Stimulated activated naive B cell treated with anti-CD40 and anti-IgM and Interleukin-4, amounts not matched to agents 10 μg/mL and 1 μg/mL and 100 μg/mL, for 72 hours (primary cell): ENCODE measurements around the gene SERPIND1.

ENCODE experiments used
- ATAC-seq, 2 donors: fragments of 150-1000 bp; cut with Tn5 transposase; replicated peaks; 2 replicates each; pipeline ENCODE4 v1.10.0; 2021; ENCODE audit warnings: moderate library complexity in 1 of 2
- DNase-seq: peaks from one replicate; pipeline ENCODE4 v3.0.0; 2021
- H3K27ac Mint-ChIP-seq: one replicate; pipeline ENCODE4 v1.8.0; 2022; ENCODE audit warnings: mild to moderate bottlenecking, mixed read lengths
- H3K27me3 Mint-ChIP-seq, 2 donors: one replicate each; pipeline ENCODE4 v1.8.0; 2022; ENCODE audit warnings: mixed read lengths in 2 of 2
- H3K36me3 Mint-ChIP-seq, 2 donors: one replicate each; pipeline ENCODE4 v1.8.0; 2022; ENCODE audit warnings: mixed read lengths in 2 of 2, mild to moderate bottlenecking in 1 of 2
- H3K4me1 Mint-ChIP-seq, 2 donors: one replicate each; pipeline ENCODE4 v1.8.0; 2022; ENCODE audit warnings: mixed read lengths in 2 of 2, mild to moderate bottlenecking in 1 of 2
- H3K4me3 Mint-ChIP-seq, 2 donors: one replicate each; pipeline ENCODE4 v1.8.0; 2022; ENCODE audit warnings: mild to moderate bottlenecking in 2 of 2, mixed read lengths in 2 of 2, moderate library complexity in 1 of 2
- H3K9me3 Mint-ChIP-seq, 2 donors: one replicate each; pipeline ENCODE4 v1.8.0; 2022; ENCODE audit warnings: mixed read lengths in 2 of 2, mild to moderate bottlenecking in 1 of 2

The SERPIND1 gene

DNA sequence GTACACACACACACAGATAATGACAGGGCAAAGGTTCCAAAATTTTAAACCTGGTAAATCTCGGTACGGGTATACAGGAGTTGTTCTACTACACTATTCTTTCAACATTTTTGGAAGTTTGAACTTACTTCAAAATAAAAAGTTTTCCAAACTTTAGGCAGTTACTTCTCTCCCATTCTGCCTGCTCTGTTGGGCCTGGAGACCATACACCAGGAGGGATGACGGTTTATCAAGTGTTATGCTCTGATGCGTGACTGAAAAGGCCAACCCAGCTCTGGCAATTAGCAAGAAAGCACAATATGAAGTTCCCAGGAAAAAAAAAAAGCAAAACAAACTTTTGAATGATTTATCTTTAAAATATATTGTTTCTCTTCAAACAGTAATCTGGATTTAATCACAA lies 969 bp downstream of the SERPIND1 start:
- DNase-seq (no peak), ATAC-seq (no peak)
- no peaks in the 10 kb centered on the region for H3K9me3 Mint-ChIP-seq
- H3K36me3 Mint-ChIP-seq = peaks cover 30 to 43% of the 10 kb centered on the region in 2 donors
- peaks cover 0 to 2% of the 10 kb centered on the region in 2 donors for H3K4me1 Mint-ChIP-seq
- no peaks in the 10 kb centered on the region for H3K27me3 Mint-ChIP-seq
- H3K4me3 Mint-ChIP-seq = no peak overlapping the region
- H3K27ac Mint-ChIP-seq = no peak overlapping the region

DNA sequence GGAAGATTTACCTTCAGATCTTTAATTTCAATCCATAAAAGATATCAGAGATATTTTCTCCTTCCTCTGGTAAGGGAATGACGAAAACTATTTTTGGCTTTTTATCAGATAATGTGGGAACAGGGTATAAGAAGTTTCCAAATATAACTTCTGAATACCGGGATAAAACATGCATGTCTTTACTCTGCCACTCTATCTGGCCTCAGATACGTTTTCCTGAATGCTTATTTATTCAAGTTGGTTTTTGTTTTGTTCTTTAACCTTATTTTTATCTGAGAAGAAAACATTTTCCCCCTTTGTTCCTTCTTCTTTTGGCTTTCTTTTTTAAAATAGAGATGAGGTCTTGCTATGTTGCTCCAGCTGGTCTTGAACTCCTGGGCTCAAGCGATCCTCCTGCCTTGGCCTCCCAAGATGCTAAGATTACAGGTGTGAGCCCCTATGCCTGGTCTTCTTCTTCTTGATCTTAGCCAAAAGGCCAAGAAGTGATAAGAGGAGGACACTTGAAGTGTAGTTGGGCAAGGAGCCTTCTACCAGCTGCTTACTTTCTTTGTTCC lies 1.5 kb downstream of the SERPIND1 start:
- no peaks in the 10 kb centered on the region for H3K4me1 Mint-ChIP-seq
- H3K27me3 Mint-ChIP-seq = no peaks in the 10 kb centered on the region
- no peak overlapping the region for H3K27ac Mint-ChIP-seq
- no peak for ATAC-seq
- DNase-seq = no peak
- no peak overlapping the region for H3K4me3 Mint-ChIP-seq
- peaks cover 28 to 42% of the 10 kb centered on the region in 2 donors for H3K36me3 Mint-ChIP-seq
- no peaks in the 10 kb centered on the region for H3K9me3 Mint-ChIP-seq

DNA sequence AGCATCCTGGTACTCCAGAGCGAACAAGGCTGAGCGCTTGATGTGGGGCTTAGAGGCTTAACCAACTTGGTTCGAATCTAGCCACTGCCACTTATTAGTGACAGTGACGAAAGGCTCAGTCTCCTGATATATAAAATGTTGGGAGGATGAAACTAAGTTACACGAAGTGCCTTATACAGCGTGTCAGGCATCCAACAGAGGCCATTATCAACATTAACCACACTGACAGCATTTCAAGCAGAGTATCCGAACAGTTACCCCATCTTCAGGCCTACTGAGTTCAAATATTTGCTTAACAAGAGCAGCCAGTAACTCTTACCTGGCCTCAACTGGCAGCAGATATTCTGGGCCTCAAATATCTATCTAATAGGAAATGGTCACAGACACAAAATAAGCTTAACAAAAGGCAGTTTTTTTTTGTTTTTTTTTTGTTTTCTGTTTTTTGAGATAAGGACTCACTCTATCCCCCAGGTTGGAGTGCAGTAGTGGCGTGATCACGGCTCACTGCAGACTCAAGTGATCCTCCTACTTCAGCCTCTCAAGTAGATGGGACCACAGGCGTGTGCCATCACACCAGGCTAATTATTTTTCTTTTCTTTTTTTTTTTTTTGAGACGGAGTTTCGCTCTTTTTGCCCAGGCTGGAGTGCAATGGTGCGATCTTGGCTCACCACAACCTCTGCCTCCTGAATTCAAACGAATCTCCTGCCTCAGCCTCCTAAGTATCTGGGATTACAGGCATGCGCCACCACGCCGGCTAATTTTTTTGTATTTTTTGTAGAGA lies 2.9 kb downstream of the SERPIND1 start:
- DNase-seq (no peak), ATAC-seq (no peak)
- H3K27me3 Mint-ChIP-seq = no peaks in the 10 kb centered on the region
- H3K4me3 Mint-ChIP-seq = no peak overlapping the region
- peaks cover 31 to 34% of the 10 kb centered on the region in 2 donors for H3K36me3 Mint-ChIP-seq
- no peaks in the 10 kb centered on the region for H3K9me3 Mint-ChIP-seq
- no peaks in the 10 kb centered on the region for H3K4me1 Mint-ChIP-seq
- no peak overlapping the region for H3K27ac Mint-ChIP-seq

DNA sequence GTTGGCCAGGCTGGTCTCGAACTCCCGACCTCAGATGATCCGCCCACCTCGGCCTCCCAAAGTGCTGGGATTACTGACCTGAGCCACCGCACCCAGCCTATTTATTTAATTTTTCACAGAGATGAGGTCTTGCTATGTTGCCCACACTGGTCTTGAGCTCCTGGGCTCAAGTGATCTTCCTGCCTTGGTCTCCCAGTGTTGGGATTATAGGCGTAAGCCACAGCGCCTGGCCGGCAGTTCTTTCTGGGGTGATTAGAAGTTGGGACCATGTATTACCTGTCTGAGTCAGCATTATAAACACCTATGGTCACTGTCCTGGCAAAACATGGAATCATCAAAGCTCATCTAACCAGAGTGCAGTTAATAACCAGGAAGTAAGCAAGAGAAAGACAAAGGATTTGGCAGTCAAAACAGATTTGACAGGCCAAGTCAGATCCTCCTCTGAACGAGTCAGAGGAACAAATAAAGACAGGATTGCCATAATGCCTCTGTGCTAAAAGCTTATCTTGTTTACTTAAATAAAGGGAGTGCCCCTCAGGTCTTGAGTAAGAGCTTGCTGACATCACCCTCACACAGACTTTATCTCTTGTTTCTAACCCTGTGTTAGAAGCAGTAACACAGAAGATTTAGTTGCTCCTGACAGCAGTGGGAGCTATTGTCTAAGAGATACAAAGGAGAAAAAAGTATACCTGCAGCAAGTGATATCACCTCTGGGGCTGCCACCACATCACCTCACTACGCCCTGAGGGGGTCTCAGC lies 3.7 kb downstream of the SERPIND1 start:
- no peaks in the 10 kb centered on the region for H3K4me1 Mint-ChIP-seq
- no peaks in the 10 kb centered on the region for H3K9me3 Mint-ChIP-seq
- ATAC-seq (no peak), DNase-seq (no peak)
- no peak overlapping the region for H3K27ac Mint-ChIP-seq
- peaks cover 31 to 33% of the 10 kb centered on the region in 2 donors for H3K36me3 Mint-ChIP-seq
- H3K4me3 Mint-ChIP-seq = no peak overlapping the region
- H3K27me3 Mint-ChIP-seq = no peaks in the 10 kb centered on the region

DNA sequence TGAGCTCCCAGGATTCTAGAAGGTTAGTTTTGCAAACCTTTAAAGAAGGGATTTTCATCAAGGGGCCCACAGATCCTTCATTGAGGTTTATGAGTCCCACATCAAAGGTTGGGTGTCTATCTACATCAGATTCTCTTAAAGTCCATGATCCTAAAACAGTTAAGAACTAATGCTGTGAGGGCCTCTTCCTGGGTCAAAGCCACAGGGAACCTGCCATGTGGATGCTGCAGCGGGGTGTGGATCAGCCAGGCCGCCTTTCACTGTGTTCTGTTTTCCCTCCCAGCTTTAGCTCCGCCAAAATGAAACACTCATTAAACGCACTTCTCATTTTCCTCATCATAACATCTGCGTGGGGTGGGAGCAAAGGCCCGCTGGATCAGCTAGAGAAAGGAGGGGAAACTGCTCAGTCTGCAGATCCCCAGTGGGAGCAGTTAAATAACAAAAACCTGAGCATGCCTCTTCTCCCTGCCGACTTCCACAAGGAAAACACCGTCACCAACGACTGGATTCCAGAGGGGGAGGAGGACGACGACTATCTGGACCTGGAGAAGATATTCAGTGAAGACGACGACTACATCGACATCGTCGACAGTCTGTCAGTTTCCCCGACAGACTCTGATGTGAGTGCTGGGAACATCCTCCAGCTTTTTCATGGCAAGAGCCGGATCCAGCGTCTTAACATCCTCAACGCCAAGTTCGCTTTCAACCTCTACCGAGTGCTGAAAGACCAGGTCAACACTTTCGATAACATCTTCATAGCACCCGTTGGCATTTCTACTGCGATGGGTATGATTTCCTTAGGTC lies 5.3 kb downstream of the SERPIND1 start:
- Mint-ChIP-seq H3K4me1 (peaks cover 6 to 13% of the 10 kb centered on the region in 2 donors), H3K4me3 (no peak overlapping the region), H3K36me3 (peaks cover 32 to 37% of the 10 kb centered on the region in 2 donors), H3K27ac (no peak overlapping the region), H3K27me3 (no peaks in the 10 kb centered on the region), H3K9me3 (no peaks in the 10 kb centered on the region)
- ATAC-seq (no peak), DNase-seq (no peak)

DNA sequence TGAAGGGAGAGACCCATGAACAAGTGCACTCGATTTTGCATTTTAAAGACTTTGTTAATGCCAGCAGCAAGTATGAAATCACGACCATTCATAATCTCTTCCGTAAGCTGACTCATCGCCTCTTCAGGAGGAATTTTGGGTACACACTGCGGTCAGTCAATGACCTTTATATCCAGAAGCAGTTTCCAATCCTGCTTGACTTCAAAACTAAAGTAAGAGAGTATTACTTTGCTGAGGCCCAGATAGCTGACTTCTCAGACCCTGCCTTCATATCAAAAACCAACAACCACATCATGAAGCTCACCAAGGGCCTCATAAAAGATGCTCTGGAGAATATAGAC lies 5.9 kb downstream of the SERPIND1 start:
- no peak overlapping the region for H3K4me3 Mint-ChIP-seq
- no peak for ATAC-seq
- peaks cover 32 to 34% of the 10 kb centered on the region in 2 donors for H3K36me3 Mint-ChIP-seq
- no peak for DNase-seq
- H3K4me1 Mint-ChIP-seq = peaks cover 6 to 17% of the 10 kb centered on the region in 2 donors
- no peak overlapping the region for H3K27ac Mint-ChIP-seq
- no peaks in the 10 kb centered on the region for H3K27me3 Mint-ChIP-seq
- H3K9me3 Mint-ChIP-seq = no peaks in the 10 kb centered on the region

DNA sequence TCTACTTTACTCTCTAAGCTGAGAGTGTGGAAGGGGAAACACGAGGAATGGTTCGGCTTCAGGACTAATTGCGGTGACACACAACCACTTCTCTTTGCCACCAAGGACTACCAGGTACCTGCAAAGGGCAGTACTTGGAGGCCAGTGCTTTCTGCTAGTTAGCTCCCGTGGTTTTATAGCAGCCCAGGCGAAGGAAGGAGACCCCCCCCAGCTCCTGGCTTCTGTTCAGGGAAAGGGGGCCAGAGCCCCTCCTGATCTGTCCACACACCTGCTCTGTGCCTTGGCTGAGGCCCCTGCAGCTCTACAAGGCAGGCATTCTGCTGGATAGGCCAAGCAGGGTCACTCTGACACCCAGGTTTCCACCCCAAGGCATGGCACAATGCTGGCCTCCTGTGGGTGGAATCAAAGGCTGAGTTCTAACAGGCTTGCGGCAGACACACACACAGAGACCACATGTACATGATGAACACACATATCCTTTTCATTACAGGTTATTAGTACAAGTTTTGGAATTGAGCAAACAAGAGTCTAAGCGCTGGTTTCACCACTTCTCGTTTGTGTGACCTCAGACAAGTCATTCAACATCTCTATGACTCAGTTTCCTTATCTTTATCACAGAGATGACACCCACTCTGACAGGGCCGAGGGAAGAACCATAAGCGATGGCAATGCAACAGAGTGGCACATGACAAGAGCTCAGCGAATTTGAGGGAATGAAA lies 7.5 kb downstream of the SERPIND1 start:
- Mint-ChIP-seq H3K27me3 (no peaks in the 10 kb centered on the region), H3K4me3 (no peak overlapping the region), H3K27ac (no peak overlapping the region), H3K4me1 (peaks cover 6 to 17% of the 10 kb centered on the region in 2 donors), H3K9me3 (no peaks in the 10 kb centered on the region), H3K36me3 (peaks cover 31 to 40% of the 10 kb centered on the region in 2 donors)
- DNase-seq (no peak), ATAC-seq (no peak)

DNA sequence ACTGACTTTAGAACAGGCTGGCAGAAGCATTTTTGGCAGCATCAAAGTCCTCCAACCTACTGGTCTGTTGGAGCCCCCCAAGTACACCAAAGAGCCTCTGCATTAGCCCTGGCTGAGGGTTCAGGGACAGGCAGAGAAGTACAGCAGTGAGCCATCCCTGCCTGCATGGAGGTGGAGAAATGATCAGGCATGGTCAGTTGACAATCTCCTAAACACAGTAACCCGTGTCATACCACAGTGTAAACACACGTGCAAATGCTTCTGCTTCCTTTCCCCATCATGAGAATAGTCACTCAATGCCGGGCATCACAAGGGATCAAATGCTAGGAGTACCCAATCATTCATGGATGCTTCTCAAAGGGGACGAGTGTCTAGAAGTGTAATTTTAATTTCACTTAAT lies 8.2 kb downstream of the SERPIND1 start:
- Mint-ChIP-seq H3K27me3 (no peaks in the 10 kb centered on the region), H3K4me1 (peaks cover 6 to 17% of the 10 kb centered on the region in 2 donors), H3K36me3 (peaks cover 31 to 47% of the 10 kb centered on the region in 2 donors), H3K27ac (no peak overlapping the region), H3K9me3 (no peaks in the 10 kb centered on the region), H3K4me3 (no peak overlapping the region)
- DNase-seq = no peak
- no peak for ATAC-seq

DNA sequence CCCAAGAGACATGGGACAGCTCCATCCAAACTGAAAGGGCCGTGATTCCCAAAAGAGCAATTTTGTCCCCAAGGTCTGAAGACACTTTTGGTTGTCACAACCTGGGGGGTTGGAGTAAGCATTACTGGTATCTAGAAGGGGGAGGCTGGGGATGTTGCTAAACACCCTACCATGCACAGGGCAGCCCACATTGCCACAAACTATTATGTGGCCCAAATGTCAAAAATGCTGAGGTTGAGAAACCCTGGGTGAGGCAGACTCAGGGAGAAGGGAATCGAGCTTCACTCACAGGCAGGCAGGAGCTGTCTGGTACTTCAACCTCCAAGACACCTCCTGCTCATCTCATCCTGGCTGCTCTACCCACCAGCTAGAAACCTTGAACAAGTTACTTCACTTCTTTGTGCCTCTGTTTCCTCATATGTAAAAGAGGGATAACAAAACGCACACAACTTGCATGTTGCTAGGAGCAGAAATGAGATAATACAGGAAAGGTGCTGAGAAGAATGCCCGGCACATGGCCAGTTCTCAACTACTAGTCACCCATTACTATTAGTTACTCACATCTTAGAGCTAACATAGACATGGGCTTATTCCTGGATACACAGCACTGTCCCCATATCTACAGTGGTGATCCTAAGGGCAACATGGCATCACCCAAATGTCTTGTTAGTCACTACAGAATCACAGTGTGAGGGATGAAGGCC lies 8.8 kb downstream of the SERPIND1 start:
- H3K27me3 Mint-ChIP-seq = no peaks in the 10 kb centered on the region
- DNase-seq (no peak), ATAC-seq (no peak)
- H3K4me1 Mint-ChIP-seq = peaks cover 6 to 17% of the 10 kb centered on the region in 2 donors
- H3K27ac Mint-ChIP-seq = peak overlapping the region; percentile 79
- H3K36me3 Mint-ChIP-seq = peaks cover 34 to 50% of the 10 kb centered on the region in 2 donors
- no peaks in the 10 kb centered on the region for H3K9me3 Mint-ChIP-seq
- H3K4me3 Mint-ChIP-seq = no peak overlapping the region

DNA sequence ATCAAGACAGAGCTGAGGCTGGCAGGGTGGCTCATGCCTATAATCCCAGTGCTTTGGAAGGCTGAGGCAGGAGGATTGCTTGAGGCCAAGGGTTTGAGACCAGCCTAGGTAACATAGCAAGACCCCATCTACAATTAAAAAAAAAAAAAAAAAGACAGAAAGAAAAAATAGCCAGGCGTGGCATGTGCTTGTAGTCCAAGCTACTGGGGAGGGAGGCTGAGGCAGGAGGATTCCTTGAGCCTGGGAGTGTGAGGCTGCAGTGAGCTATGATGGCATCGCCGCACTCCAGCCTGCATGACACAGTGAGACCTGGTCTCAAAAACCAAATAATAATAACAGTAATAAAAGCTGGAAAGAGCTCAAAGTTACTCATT lies 9.4 kb downstream of the SERPIND1 start:
- no peaks in the 10 kb centered on the region for H3K9me3 Mint-ChIP-seq
- no peak overlapping the region for H3K4me3 Mint-ChIP-seq
- ATAC-seq = peak in 1 of 2 donors; percentile 4
- peak overlapping the region; percentile 79 for H3K27ac Mint-ChIP-seq
- no peak for DNase-seq
- peaks cover 38 to 54% of the 10 kb centered on the region in 2 donors for H3K36me3 Mint-ChIP-seq
- H3K4me1 Mint-ChIP-seq = peaks cover 8 to 17% of the 10 kb centered on the region in 2 donors
- H3K27me3 Mint-ChIP-seq = no peaks in the 10 kb centered on the region

DNA sequence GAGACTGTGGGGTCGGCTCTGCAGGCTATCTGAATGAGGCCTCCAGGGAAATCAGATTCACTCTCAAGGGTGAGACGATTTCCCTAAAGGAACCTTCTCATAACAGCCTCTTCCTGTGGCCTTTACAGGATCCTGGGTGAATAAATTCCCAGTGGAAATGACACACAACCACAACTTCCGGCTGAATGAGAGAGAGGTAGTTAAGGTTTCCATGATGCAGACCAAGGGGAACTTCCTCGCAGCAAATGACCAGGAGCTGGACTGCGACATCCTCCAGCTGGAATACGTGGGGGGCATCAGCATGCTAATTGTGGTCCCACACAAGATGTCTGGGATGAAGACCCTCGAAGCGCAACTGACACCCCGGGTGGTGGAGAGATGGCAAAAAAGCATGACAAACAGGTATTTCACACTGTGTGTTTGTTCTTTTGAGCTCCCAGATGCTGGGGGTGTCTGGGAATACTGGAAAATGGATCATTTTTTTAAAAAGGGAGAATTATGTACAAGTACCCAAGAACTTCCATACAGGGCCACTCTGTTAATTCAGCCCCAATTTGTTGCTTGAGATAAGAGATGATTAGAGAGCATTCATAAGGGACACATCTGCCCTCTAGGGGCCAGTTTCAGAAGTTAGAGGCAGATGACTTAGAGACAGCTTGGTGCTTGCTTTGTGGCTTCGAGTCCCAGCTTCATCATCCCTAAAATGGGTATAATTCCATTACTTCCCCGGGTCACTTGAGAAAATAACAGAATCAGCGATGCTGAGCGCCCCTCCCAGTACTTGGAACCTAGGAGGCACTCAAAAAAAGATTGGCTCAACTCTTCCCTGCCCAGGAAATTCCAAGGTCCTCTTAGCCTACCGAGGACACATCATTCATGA lies 10.2 kb downstream of the SERPIND1 start:
- peaks cover 8 to 17% of the 10 kb centered on the region in 2 donors for H3K4me1 Mint-ChIP-seq
- DNase-seq (peak; percentile 42), ATAC-seq (peak; percentile 90)
- H3K36me3 Mint-ChIP-seq = peaks cover 35 to 53% of the 10 kb centered on the region in 2 donors
- H3K27me3 Mint-ChIP-seq = no peaks in the 10 kb centered on the region
- H3K9me3 Mint-ChIP-seq = no peaks in the 10 kb centered on the region
- peak overlapping the region; percentile 93 for H3K27ac Mint-ChIP-seq
- peak overlapping the region; percentile 39 to 50 for H3K4me3 Mint-ChIP-seq

DNA sequence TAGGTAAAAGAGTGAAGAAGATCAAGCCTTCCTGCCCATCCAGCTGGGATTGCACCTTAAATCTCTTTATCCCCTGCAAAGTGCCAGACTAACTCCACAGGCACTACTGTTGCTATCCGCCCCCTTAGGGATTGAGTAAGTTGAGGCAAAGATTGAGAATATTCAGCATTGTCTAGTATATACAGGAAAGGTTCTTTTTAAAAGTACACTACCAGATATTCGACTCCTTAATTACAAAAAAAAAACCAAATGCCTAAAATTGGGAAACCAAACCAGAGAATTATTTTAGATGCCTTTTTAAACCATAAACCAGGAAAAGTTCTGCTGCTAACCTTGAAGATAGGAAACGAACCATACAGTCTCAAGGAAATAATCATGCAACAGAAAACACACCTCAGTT lies 11.5 kb downstream of the SERPIND1 start:
- Mint-ChIP-seq H3K27me3 (no peaks in the 10 kb centered on the region), H3K36me3 (peaks cover 27 to 41% of the 10 kb centered on the region in 2 donors), H3K4me3 (no peak overlapping the region), H3K4me1 (peaks cover 8 to 17% of the 10 kb centered on the region in 2 donors), H3K27ac (no peak overlapping the region), H3K9me3 (no peaks in the 10 kb centered on the region)
- DNase-seq (no peak), ATAC-seq (no peak)
